ENCODE measurements around the gene CFAP157.

DNA sequence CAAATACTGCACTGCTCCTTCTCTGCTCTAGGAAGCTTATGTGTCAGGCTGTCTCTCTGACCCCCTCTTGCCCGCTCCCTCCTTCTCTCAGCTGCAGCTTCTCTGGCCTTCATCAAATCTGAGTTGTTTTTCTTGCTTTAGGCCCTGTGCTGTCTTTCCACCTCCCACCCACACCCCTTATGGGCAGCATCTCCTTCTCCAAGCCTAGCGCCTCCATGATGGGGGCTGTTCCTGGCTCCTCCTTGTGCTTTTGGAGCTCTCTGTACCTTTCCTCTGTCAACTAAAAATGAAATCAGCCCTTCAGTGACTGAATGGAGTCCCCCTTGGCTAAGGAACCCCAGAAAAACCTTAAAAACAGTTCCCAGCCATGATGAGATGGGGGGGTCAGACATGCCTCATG lies 6.6 kb upstream of the CFAP157 start:
- no peak for TF ChIP-seq CTCF (IDR thresholded peaks at IDR 0.05)
- no peak for TF ChIP-seq POLR2A (IDR thresholded peaks at IDR 0.05)
- TF ChIP-seq POLR2AphosphoS5 (IDR thresholded peaks at IDR 0.05), result no peak
